NK-92 (cell line): ENCODE measurements around the gene SPP1.
"Not testable (repeated sequence)": the region's sequence is repeated elsewhere in the genome, so short reads cannot be mapped to it uniquely, and the experiment has no call there.

Experiments
- DNase-seq: peaks from one replicate; lab custom pipeline; 2025; ENCODE audit not compliant: unreplicated experiment; lab: John Stamatoyannopoulos, UW

Gene SPP1

DNA sequence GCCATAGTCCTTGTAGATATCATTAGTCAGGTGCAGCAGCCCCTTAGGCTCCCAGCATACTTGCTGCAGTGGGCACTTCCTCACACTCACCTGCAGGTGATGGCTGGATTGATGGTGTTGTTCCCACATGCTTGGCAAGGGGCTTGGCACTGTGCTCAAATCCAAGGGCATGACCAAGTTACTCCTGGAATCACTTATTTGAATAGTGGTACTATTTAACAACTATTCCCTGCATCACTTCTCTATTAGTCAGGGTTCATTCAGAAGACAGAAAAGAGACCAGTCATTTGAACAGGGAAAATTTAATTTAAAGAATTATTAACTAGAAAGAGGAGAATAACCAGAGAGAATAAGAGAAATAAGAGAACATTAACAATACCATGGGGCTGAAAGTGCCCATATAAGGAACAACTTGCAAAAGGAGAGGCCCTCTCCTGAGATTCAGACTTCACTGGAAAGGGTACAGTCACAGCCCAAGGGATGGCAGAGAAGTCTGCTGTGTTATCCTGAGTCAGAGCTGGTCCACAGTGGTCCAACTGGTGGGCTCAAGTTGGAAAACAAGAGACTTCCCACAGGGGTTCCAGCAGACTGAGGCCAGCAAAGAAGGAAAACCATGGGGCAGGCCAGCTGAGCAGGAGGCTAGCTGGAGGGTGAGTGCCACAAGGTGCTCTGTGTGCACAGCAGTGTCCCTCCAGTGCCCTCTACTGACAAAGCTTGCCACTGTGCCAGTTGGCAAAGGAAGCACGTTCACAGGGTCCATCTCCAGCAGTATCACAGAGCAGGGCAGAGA, 9.8 kb downstream of the SPP1 start:
- no peak for DNase-seq

DNA sequence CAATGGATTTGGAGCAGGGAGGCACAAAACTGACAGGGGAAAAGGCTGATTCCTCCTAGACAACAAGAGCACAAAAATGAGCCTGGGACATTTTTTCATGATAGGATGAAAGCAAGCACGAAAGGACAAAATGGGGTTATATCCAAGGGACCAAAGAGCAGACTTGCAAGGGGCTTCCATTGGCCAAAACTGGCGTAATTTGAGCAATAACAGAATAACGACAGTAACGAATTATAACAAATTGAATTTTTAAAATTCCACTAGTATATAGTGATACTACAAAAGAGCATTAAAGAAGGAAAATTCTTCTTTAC, 10.3 kb downstream of the SPP1 start:
- DNase-seq, result no peak

DNA sequence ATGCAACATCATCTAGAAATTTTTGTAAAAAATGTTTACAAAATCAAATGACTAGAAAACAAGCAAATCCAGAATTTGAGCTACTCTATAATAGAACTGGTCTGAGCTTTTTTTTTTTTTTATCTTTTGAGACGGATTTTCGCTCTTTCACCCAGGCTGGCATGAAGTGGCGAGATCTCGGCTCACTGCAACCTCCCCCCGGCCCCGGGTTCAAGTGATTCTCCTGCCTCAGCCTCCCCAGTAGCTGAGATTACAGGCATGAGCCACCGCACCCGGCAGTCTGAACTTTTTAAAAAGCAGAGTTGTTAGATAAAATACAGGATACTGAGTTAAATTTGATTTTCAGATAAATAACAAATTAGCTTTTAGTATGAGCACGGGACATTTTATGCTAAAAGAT, 11.0 kb downstream of the SPP1 start:
- DNase-seq, result no peak

DNA sequence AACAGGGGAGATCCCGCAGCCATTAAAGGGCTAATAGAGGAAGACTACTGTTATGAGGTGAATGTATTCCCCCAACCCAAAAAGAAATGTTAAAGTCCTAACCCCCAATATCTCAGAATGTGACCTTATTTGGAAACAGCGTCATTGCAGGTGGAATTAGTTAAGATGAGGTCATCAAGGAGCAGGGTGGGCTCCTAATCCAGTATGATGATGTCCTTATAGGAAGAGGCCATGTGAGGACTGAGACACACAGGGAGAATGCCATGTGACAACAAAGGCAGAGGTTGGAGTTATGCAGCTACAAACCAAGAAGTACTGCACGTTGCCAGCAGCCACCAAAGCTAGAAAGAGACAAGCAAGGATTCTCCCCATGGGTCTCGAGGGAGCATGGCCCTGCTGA, 14.3 kb downstream of the SPP1 start:
- no peak for DNase-seq

DNA sequence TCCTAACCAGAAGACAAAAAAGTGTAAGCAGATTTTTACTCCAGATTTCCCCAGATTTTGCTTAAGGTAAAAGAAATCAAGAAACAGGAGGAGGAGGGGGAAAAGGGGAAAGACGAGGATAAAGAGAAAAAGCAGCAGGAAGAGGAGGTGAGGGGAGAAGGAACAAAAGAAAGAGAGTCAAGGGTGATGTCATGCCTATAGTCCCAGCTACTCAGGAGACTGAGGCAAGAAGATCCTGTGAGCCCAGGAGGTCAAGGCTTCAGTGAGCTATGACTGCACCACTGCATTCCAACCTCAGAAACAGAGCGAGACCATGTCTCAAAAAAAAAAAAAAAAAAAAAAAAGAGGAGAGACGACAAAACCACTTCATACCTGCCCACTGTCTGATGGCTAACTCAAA, 19.9 kb downstream of the SPP1 start:
- DNase-seq, result no peak

DNA sequence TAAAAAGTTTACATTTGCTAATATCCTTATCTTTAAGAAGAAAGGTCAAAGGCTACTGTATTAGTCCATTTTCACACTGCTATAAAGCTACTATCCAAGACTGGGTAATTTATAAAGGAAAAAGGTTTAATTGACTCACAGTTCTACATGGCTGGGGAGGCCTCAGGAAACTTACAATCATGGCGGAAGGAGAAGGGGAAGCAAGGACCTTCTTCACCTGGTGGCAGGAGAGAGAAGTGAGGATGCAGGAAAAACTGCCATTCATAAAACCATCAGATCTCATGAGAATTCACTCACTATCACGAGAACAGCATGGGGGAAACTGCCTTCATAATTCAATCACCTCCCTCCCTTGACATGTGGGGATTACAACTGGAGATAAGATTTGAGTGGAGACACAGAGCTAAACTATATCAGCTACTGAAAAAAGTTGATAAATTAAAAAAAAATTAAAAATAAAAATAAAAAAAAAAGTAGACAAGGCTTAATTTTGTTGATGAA, 23.7 kb downstream of the SPP1 start:
- DNase-seq, result not testable (repeated sequence)

DNA sequence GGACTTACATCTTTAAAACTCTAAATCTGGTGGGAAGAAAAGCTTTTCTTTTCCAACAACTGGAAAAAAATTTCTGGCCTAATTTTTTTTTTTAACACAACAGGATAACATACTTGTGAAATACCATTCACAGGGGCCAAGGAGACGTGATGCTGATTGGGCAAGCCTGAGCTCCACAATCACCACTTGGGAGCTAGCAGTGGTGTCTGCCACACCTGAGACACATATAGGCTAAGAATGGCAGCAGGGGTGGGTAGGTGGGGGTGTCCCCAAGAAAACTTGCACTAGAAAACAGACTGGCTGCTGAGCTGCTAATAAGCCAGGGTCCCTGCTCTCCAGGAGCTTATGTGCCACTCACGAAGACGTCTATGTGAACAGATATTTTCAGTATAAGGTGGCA, 26.4 kb downstream of the SPP1 start:
- DNase-seq, result no peak

DNA sequence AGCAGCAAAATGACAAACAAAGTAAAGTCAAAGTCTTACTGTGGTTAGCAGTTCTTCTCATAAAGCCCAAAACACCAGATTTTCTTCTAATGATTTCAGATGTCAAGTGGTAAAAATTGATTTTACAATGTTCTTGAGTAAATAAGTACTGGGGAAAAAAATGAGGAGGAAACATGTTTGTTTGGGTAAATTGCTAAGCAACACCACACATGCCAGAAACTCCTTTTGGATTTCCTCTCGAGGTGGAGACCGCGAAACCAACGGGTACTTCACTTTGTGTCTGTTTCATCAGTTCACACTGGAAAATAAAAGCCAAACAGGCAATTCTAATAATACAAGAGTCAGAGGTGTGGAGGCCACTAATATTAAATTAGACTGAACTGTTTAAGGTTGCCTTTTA, 27.3 kb downstream of the SPP1 start:
- DNase-seq, result no peak

DNA sequence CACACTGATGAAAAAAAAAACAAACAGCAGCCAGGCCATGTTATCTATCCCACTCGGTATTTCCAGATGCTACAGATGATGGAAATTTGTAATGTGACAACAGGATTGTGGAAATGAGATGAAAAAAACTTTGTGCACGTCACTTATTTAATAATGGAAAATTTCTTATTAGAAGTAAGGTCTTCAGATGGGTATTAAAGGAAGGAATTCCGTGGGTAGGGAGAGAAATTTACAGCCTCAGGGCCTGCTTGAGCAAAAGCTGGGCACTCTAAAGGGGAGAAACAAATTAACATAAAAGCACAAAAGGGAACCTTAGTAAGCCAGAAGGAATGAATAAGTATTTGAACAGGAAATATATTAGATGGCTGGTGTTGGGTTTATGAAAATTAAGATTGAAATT, 27.7 kb downstream of the SPP1 start:
- DNase-seq, result no peak

DNA sequence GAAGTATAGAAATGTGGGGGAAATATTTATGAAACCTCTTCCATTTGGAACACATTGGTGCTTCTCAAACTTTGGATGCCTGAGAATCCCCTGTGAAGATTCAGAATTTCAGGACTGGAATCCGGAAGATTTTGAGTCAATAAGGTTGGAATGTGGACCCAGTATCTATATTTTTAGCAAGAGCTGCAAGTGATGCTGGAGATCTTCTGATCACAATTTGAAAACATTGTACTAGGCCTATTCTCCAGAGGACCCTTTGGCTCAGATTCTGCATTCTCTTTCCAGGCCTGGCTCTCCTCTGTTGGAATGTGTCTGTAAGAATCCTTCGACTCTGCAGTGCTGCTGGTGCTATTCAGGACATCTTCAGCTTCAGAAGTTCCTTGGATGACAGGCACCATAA, 29.6 kb downstream of the SPP1 start:
- DNase-seq, result no peak

DNA sequence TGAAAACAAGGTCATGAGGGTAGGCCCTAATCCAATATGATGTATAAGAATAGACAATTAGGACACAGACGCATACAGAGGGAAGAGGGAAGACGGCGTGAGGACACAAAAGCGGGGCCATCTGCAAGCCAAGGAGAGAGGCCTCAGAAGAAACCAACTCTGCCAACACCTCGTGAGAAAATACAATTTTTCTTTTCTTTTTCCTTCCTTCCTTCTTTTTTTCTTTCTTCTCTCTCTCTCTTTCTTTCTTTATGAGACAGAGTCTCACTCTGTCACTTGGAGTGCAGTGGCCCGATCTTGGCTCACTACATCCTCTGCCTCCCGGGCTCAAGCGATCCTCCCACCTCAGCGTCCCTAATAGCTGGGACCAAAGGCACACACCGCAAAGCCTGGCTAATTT, 30.4 kb downstream of the SPP1 start:
- no peak for DNase-seq

DNA sequence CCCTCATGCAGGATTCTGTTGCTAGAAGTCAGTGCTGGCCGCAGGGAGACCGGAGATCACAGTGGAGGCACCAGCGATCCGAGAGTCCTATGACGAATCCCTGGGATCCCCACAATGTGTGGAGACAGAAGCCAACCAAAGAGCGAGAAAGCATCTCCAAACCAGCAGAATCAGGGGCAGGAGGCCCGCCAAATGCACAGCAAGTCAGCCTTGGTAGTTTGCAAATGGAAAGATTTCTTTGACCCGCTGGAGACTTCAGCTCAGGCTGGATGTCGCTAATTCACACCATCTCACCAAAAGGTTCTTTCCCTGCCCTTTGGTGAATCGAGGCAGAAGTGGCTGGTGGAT, 31.4 kb downstream of the SPP1 start:
- DNase-seq, result no peak

DNA sequence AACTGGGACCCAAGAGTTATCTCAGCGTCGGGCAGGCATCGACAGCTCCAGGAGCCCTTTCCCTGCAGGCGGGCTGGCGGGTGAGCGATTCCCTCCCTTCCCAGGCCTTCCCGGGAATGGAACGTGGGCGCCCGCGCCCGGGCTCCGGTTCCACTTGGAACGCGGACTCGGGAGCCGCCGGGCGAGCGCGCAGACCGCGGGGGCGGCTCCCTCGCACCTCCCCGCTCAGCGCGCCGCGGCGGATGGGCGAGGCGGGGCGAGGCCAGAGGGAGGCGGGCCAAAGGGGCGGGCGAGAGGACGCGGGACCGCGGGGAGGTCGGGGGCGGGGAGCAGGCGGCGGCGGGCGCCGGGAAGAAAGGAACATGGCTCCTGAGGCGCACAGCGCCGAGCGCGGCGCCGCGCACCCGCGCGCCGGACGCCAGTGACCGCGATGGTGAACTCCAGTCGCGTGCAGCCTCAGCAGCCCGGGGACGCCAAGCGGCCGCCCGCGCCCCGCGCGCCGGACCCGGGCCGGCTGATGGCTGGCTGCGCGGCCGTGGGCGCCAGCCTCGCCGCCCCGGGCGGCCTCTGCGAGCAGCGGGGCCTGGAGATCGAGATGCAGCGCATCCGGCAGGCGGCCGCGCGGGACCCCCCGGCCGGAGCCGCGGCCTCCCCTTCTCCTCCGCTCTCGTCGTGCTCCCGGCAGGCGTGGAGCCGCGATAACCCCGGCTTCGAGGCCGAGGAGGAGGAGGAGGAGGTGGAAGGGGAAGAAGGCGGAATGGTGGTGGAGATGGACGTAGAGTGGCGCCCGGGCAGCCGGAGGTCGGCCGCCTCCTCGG, 32.0 kb downstream of the SPP1 start, which contains the start of gene PKD2:
PKD2 (plus strand) TSS at position 332 of the 818 bp plus-strand sequence; CDS start at position 431, 99 bp downstream.
- DNase-seq, result no peak

DNA sequence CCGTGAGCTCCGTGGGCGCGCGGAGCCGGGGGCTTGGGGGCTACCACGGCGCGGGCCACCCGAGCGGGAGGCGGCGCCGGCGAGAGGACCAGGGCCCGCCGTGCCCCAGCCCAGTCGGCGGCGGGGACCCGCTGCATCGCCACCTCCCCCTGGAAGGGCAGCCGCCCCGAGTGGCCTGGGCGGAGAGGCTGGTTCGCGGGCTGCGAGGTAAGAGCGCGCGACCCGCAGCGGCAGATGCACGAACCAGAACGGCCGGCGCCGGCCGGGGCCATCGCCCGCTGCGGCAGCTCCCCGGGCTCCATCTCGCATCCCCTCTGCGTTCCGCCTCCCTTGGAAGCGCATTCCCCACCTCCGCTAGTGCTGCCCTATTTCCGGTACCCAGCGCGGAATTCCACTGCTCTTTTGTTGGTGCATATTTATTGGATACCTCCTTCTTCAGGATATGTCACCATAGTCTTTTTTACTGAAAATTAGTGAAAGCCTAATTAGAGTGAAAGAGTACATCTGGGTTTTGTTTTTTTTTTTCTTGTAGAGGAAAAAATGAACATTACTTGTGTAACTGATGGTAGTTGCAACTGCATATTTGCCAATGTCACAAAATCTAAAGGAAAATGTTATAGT, 32.7 kb downstream of the SPP1 start:
- DNase-seq, result no peak

DNA sequence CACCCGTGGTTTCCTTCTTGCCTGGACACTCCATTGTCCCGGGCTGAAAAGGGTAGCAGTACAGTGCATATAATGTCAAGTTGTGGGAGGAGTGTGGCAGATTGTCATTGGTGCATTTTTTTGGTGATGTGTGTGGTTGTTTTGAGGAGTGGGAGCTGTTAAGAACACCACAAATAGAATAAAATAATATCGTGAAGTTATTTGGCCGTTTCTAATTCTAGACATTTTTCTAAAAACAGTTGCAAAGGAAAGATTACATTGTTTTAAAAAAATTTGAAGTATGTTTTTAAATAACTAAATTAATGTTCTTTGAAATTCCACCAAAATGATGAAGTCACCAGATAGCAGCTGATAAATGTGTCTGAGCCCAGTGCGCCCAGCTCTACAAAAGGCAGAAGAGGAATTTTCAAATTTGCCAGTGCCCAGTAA, 33.2 kb downstream of the SPP1 start:
- no peak for DNase-seq

DNA sequence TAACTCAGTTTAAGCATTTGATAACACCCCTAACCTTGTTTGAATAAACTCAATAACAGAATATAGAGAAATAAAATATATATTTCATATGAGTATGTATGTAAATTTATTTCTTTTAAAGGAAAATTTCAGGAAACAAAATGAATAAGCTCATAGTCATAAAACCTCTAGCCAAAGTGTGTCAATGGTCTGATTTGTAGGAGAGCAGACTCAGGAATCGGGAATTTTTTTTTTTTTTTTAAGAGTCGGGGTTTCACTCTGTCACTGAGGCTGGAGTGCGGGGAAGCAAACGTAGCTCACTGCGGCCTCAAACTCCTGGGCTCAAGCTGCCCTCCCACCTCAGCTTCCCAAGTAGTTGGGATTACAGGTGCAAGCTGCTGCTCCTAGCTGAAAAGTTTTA, 34.4 kb downstream of the SPP1 start:
- DNase-seq, result no peak

DNA sequence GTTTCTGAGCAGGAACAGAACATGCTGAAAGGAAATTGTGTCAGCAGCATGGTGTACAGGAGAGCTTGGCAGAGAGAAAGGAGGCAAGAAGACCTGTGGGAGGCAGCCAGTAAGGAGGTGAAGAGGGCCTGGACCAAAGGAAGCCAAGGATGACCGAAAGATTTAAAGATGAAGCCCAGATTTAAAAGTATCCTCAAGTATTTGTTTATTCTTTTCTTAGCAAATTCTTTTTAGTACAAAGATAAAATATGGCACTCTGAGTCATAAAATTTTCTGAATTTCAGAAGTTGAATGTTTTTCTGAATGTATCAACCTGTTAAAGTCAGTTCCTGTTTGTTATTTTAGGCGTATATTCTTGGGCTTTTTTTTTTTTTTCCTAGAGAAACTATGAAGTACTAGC, 35.5 kb downstream of the SPP1 start:
- DNase-seq, result no peak

DNA sequence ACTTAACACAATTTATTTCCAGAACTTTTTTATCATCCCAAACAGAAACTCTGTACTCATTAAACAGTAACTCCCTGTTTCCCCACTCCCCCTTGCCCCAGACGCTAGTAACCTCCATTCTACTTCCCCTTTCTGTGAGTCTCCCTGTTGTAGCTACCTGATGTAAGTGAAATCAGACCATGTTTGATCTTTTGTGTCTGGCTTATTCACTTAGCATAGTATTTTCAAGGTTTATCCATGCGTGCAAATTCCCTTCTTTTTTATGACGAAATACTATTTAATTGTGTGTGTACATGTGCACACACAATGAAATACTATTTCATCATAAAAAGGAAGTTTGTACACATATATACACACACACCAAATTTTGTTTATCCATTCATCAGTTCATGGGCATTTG, 37.1 kb downstream of the SPP1 start:
- no peak for DNase-seq

DNA sequence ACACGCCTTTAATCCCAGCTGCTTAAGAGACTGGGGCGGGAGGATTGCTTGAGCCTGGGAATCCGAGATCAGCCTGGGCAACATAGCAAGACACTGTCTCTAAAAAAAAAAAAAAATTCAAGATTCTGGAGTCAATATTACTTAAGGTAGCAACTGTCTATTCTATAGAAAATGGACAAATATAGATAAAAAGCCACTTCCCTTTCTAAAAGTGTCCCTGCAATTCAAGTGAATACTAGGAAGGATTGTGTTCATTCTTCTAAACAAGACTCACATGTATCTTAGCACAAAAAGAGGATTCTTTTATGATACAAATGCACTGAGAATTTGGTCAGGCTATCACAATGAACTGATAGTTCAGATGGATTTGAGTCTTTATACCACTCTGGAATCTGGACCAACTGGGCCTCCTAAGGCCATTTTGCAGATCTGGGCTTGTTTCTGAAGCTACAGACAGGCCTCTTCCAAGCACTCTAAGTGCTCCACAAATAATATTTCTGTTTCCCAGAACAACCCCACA, 38.9 kb downstream of the SPP1 start:
- DNase-seq, result no peak

DNA sequence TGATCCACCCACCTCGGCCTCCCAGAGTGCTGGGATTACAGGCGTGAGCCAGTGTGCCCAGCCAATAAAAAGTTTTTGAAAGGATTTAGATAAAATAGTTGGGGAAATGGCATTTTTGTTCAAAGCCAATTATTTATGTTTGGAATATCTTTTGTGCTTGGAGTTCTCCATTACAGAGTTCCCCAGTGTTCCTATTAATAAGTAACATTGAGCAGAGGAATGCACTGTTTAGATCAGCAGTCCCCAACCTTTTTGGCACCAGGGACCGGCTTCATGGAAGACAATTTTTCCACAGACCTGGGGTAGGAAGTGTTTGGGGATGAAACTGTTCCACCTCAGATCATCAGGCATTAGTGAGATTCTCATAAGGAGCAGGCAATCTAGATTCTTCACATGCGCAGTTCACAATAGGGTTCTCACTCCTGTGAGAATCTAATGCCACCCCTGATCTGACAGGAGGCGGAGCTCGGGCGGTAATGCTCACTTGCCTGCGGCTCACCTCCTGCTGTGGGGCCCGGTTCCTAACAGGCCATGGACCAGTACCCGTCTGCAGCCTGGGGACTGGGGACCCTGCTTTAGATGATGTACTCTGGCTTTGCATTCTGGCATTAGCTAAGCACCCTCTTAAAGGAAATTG, 40.3 kb downstream of the SPP1 start:
- no peak for DNase-seq
